ENCODE data around the gene NUP210. TPM values are rescaled to one million over a fixed set of nuclear protein-coding genes. Genes with fewer than 3 reads are reported as not detected.

The NUP210 gene
- total and polyA plus RNA-seq, 2 of the 13 experiments (the other 11 are each of a cell fraction or from before 2014, with no cell fraction given), result 31.6 to 35.2 TPM

- no peak; the same call in 1 of the 2 replicates for TF ChIP-seq POLR2AphosphoS5 (IDR thresholded peaks at IDR 0.05; ENCODE audit: low read depth, low read length)
- no peak for TF ChIP-seq ZBTB21 (CRISPR knock-in tag; IDR thresholded peaks at IDR 0.05)
- no peak for TF ChIP-seq ZNF83 (CRISPR knock-in tag; IDR thresholded peaks at IDR 0.05; ENCODE audit: borderline replicate concordance)
- TF ChIP-seq ZFP36L2 (CRISPR knock-in tag; IDR thresholded peaks at IDR 0.05), result no peak
- TF ChIP-seq KMT2B (CRISPR knock-in tag; IDR thresholded peaks at IDR 0.05), result no peak
- TF ChIP-seq, protein P1, sequence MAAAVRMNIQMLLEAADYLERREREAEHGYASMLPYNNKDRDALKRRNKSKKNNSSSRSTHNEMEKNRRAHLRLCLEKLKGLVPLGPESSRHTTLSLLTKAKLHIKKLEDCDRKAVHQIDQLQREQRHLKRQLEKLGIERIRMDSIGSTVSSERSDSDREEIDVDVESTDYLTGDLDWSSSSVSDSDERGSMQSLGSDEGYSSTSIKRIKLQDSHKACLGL (CRISPR knock-in tag; IDR thresholded peaks at IDR 0.05), result no peak
- TF ChIP-seq ZXDC (CRISPR knock-in tag; IDR thresholded peaks at IDR 0.05), result no peak
- TF ChIP-seq SIN3B (IDR thresholded peaks at IDR 0.05; ENCODE audit: low read length), result no peak
- no peak for TF ChIP-seq CSRNP2 (CRISPR knock-in tag; conservative IDR thresholded peaks at IDR 0.05; ENCODE audit: low read depth)
- no peak; the same call in 1 of the 2 replicates for TF ChIP-seq ZNF776 (CRISPR knock-in tag; IDR thresholded peaks at IDR 0.05)
- no peak for TF ChIP-seq ZIK1 (CRISPR knock-in tag; IDR thresholded peaks at IDR 0.05; ENCODE audit: borderline replicate concordance, low read depth)
- no peak for TF ChIP-seq FOXJ3 (CRISPR knock-in tag; IDR thresholded peaks at IDR 0.05; ENCODE audit: borderline replicate concordance)
- no peak for TF ChIP-seq AHR (CRISPR knock-in tag; IDR thresholded peaks at IDR 0.05)
- no peak for TF ChIP-seq THYN1 (CRISPR knock-in tag; IDR thresholded peaks at IDR 0.05; ENCODE audit: borderline replicate concordance, low read depth)
- no peak for TF ChIP-seq ZNF562 (CRISPR knock-in tag; IDR thresholded peaks at IDR 0.05; ENCODE audit: borderline replicate concordance)
- no peak for TF ChIP-seq ZNF710 (CRISPR knock-in tag; IDR thresholded peaks at IDR 0.05; ENCODE audit: borderline replicate concordance)
- no peak; the same call in 1 of the 2 replicates for TF ChIP-seq DR1 (CRISPR knock-in tag; IDR thresholded peaks at IDR 0.05)
- no peak for TF ChIP-seq FOXM1 (CRISPR knock-in tag; IDR thresholded peaks at IDR 0.05)
- TF ChIP-seq ZNF772 (CRISPR knock-in tag; IDR thresholded peaks at IDR 0.05), result no peak
- no peak for TF ChIP-seq XBP1 (CRISPR knock-in tag; IDR thresholded peaks at IDR 0.05)
- no peak; the same call in 1 of the 2 replicates for TF ChIP-seq IRF2 (CRISPR knock-in tag; IDR thresholded peaks at IDR 0.05)
- no peak for TF ChIP-seq ZNF251 (CRISPR knock-in tag; IDR thresholded peaks at IDR 0.05)
Measured at GRCh38 chr3:13420045-13420830, at the start of gene NUP210 (continued).

All from HepG2 (cell line).